ENCODE results near the gene RTEL1.
"Not testable (repeated sequence)": the region's sequence is repeated elsewhere in the genome, so short reads cannot be mapped to it uniquely, and the experiment has no call there.

Gene RTEL1

GRCh38 chr20:63657937-63658748 lies at the start of gene RTEL1:
Gene RTEL1 (plus strand): TSS chr20:63658312. CDS start chr20:63659403, 1,091 bp downstream.
- DNase-seq = peak; percentile 80 to 90

- DNase-seq = no peak
Observed at GRCh38 chr20:63610581-63611435, 47.3 kb upstream of the RTEL1 start.

- DNase-seq = no peak
Observed at GRCh38 chr20:63611646-63612045, 46.5 kb upstream of the RTEL1 start.

- DNase-seq = no peak
Observed at GRCh38 chr20:63612276-63612931, 45.7 kb upstream of the RTEL1 start.

GRCh38 chr20:63613863-63614594 lies 44.1 kb upstream of the RTEL1 start:
- DNase-seq = not testable (repeated sequence)

- no peak for DNase-seq
Observed at GRCh38 chr20:63617092-63617875, 40.8 kb upstream of the RTEL1 start.

GRCh38 chr20:63617876-63618265 lies 40.2 kb upstream of the RTEL1 start:
- no peak for DNase-seq

GRCh38 chr20:63618291-63618980 lies 39.7 kb upstream of the RTEL1 start:
- DNase-seq = no peak

GRCh38 chr20:63619086-63619485 lies 39.0 kb upstream of the RTEL1 start:
- DNase-seq = no peak

GRCh38 chr20:63619505-63619904 lies 38.6 kb upstream of the RTEL1 start:
- no peak for DNase-seq

GRCh38 chr20:63620991-63621390 lies 37.1 kb upstream of the RTEL1 start:
- DNase-seq = no peak

- DNase-seq = no peak
Observed at GRCh38 chr20:63622096-63622495, 36.0 kb upstream of the RTEL1 start.

GRCh38 chr20:63622732-63623131 lies 35.4 kb upstream of the RTEL1 start:
- no peak for DNase-seq

GRCh38 chr20:63624486-63624885 lies 33.6 kb upstream of the RTEL1 start:
- no peak for DNase-seq

- peak in 1 of 2 experiments; percentile 20 for DNase-seq
Observed at GRCh38 chr20:63625771-63626423, 32.2 kb upstream of the RTEL1 start.

- DNase-seq = peak; percentile 68 to 87
Observed at GRCh38 chr20:63626424-63627128, 31.5 kb upstream of the RTEL1 start, which contains the start of gene GMEB2. Gene GMEB2 (minus strand): TSS chr20:63627101. CDS start chr20:63619397, 7,704 bp downstream.

- DNase-seq = peak; percentile 72 to 91
Observed at GRCh38 chr20:63627129-63627750, 30.9 kb upstream of the RTEL1 start.

- no peak for DNase-seq
Observed at GRCh38 chr20:63627751-63628245, 30.3 kb upstream of the RTEL1 start.

Data from SW 1271 (cell line).